Central memory CD8-positive, alpha-beta T cell (primary cell): ENCODE results near the gene TTC9.
"Not testable (repeated sequence)": the region's sequence is repeated elsewhere in the genome, so short reads cannot be mapped to it uniquely, and the experiment has no call there.

Experiments
- ATAC-seq: fragments of 150-1000 bp; cut with Tn5 transposase; replicated peaks from 2 replicates; pipeline ENCODE4 v1.10.0; 2022; ENCODE audit warnings: mild to moderate bottlenecking, moderate FRiP score, moderate number of reproducible peaks; ENCODE audit not compliant: poor library complexity, severe bottlenecking; ENCODE audit errors: extremely low read depth
- DNase-seq, 2 donors: peaks; one replicate each; pipeline ENCODE4 v3.0.0; 2021; ENCODE audit warnings: low spot score in 2 of 2
- H3K27ac Mint-ChIP-seq: one replicate; pipeline ENCODE4 v1.8.0; 2022; ENCODE audit warnings: low read depth, mild to moderate bottlenecking, moderate library complexity, mixed read lengths
- H3K27me3 Mint-ChIP-seq: one replicate; pipeline ENCODE4 v1.8.0; 2022; ENCODE audit warnings: mixed read lengths
- H3K36me3 Mint-ChIP-seq: one replicate; pipeline ENCODE4 v1.8.0; 2022; ENCODE audit warnings: mild to moderate bottlenecking, moderate library complexity, mixed read lengths; ENCODE audit not compliant: insufficient read depth
- H3K4me1 Mint-ChIP-seq: one replicate; pipeline ENCODE4 v1.8.0; 2022; ENCODE audit warnings: mixed read lengths
- H3K4me3 Mint-ChIP-seq: one replicate; pipeline ENCODE4 v1.8.0; 2022; ENCODE audit warnings: mild to moderate bottlenecking, moderate library complexity, mixed read lengths
- H3K9me3 Mint-ChIP-seq: one replicate; pipeline ENCODE4 v1.8.0; 2022; ENCODE audit warnings: mixed read lengths

The TTC9 gene

DNA sequence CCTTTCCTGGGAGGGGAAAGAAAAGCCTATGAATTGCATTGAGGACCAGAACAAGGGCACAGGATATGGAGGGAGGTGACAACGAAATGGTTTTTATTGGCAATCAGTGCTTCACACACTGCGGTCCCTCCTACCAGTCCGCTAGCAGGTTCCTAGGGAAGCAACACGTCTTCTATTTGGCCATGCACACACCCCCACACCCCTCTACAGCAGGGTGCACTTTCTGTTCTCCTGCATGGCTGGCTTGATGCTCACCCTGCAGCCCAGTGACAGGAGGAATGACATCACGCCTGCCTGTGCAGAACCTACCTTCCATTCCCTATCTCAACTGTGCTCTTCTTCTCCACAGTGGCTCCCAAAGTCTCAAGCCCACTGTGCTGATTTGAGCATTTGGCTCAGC is 57.9 kb downstream of the TTC9 start:
- Mint-ChIP-seq H3K4me3 (no peak overlapping the region), H3K4me1 (no peaks in the 10 kb centered on the region), H3K27ac (no peak overlapping the region), H3K27me3 (peaks cover 11% of the 10 kb centered on the region), H3K36me3 (no peaks in the 10 kb centered on the region), H3K9me3 (no peaks in the 10 kb centered on the region)
- no peak for DNase-seq
- ATAC-seq = no peak

DNA sequence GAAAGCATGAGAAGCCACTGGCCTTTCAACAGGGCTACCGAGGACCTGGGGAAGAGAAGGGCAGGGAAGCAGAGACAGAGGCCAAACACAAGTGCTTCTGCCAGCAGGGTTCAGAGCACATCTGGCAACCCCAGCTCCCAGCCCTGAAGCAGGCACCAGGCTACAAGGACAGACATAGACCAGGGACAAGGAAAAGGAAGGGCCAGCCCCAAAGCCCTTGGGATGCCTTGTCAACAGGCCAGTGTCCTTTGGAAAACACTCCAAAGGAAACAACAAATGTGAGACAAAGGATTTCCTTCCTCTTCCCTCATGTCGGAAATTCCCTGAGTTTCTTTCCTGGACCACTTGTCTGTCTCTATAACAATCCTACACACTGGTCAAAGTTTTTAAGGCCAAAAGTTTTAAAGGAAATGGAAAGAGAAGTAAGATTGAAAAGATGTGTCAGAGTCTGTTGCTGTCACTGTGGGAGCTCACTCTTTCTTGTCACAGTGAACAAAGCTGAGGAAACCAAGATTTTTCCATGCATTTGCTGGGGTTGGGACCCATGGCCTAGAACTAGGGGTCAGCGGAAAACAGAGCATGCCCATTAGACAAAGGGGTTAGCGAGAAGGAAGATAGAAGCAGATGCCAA is 59.4 kb downstream of the TTC9 start:
- Mint-ChIP-seq H3K27me3 (peaks cover 25% of the 10 kb centered on the region), H3K4me1 (no peaks in the 10 kb centered on the region), H3K27ac (no peak overlapping the region), H3K4me3 (no peak overlapping the region), H3K36me3 (no peaks in the 10 kb centered on the region), H3K9me3 (no peaks in the 10 kb centered on the region)
- ATAC-seq (no peak), DNase-seq (no peak)

DNA sequence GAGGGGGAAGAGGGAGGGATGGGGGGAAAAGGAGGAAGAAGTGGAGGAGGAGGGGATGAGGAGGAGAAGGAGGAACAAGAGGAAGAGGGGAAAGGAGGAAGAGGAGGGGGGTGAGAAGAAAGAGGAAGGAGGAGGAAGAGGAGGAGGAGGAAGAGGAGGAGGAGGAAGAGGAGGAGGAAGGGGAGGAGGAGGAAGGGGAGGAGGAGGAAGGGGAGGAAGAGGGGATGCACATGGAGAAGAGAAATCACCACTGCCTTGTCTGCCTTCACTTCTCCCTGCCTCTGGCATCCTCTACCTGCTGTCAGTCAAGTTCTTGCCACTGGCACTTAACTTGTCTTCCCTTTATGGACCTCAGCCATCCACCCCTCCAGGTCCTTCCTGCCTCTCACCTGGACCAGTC is 59.9 kb downstream of the TTC9 start:
- no peaks in the 10 kb centered on the region for H3K4me1 Mint-ChIP-seq
- no peak overlapping the region for H3K27ac Mint-ChIP-seq
- no peak overlapping the region for H3K4me3 Mint-ChIP-seq
- H3K27me3 Mint-ChIP-seq = peaks cover 30% of the 10 kb centered on the region
- DNase-seq (no peak), ATAC-seq (no peak)
- H3K9me3 Mint-ChIP-seq = no peaks in the 10 kb centered on the region
- no peaks in the 10 kb centered on the region for H3K36me3 Mint-ChIP-seq

DNA sequence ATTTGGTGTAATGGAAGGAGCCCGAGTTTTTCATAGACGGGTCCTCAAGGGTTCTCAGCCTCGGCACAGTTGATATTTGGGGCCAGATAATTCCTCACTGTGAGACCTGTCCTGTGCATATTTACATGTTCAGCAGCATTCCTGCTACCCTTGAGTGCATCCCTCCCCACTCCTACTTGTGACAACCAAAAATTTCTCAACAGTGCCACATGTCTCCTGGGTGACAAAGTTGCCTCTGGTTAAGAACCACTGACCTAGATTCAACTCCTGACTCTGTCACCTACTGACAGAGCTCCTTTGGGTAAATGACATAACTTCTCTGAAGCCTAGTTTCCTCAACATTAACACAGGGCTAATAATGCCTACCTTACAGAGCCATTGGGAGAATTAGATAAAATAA is 60.4 kb downstream of the TTC9 start:
- H3K4me3 Mint-ChIP-seq = no peak overlapping the region
- H3K9me3 Mint-ChIP-seq = no peaks in the 10 kb centered on the region
- no peaks in the 10 kb centered on the region for H3K36me3 Mint-ChIP-seq
- no peak overlapping the region for H3K27ac Mint-ChIP-seq
- no peaks in the 10 kb centered on the region for H3K4me1 Mint-ChIP-seq
- peaks cover 31% of the 10 kb centered on the region for H3K27me3 Mint-ChIP-seq
- DNase-seq (no peak), ATAC-seq (no peak)

DNA sequence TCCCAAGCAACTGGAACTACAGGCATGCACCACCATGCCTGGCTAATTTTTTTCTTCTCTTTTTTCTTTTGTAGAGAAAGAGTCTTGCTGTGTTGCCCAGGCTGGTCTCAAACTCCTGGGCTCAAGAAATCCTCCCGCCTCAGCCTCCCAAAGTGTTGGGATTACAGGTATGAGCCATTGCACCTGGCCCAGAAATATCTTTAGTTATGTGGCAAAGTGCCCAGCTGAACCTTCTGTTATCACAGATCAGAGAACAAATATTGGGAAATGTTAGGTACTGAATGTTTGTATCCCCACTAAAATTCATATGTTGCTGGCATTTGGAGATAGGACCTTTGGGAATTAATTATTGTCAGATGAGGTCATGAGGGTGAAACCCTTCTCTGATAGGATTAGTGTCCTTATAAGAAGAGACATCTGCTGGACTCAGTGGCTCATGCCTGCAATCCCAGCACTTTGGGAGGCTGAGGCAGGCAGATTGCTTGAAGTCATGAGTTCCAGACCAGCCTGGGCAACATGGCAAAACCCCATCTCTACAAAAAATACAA is 62.0 kb downstream of the TTC9 start:
- not testable (repeated sequence) for H3K36me3 Mint-ChIP-seq, H3K4me1 Mint-ChIP-seq
- peaks cover 21% of the 10 kb centered on the region for H3K27me3 Mint-ChIP-seq

DNA sequence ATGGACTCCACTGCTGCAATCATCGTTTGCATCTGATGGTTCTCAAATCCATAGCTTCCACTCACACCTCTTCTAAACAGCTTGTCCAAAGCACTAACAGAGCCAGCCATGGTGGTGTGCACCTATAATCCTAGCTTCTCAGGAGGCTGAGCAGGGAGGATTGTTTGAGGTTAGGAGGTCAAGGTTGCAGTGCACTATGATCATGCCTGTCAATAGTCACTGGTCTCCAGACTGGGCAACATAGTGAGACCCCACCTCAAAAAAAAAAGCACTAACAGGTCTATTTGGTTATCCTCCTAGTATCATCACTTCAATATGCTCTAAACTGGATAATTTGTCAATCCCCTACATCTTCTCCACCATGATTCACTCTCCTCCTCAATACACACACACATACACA is 63.2 kb downstream of the TTC9 start:
- H3K36me3 Mint-ChIP-seq = no peaks in the 10 kb centered on the region
- H3K4me1 Mint-ChIP-seq = no peaks in the 10 kb centered on the region
- H3K9me3 Mint-ChIP-seq = no peaks in the 10 kb centered on the region
- peaks cover 21% of the 10 kb centered on the region for H3K27me3 Mint-ChIP-seq
- no peak overlapping the region for H3K4me3 Mint-ChIP-seq
- no peak overlapping the region for H3K27ac Mint-ChIP-seq
- no peak for DNase-seq
- ATAC-seq = no peak

More for the DNA sequence above, 62.0 kb downstream of the TTC9 start:
- H3K4me3 Mint-ChIP-seq, H3K27ac Mint-ChIP-seq, H3K9me3 Mint-ChIP-seq, ATAC-seq, DNase-seq: not testable (repeated sequence)

DNA sequence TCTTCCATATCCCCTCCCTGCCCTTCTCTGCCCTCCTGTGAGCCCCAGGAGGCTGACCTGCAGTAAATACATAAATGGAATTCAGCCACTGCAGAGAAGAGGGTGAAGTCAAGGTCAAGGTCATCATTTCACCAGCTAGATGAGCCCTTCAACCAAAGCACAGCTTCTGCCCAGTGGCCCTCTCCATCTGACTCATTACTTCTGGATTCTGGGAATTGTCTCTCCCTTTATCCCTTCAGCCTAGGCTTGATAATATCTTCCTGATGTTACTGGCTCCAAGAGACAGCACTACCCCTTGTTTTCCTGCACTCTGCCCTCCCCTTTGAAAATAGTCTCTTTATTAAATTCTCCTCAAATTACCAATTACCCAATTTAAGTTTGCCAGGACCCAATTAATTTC is 64.5 kb downstream of the TTC9 start:
- no peak overlapping the region for H3K4me3 Mint-ChIP-seq
- H3K4me1 Mint-ChIP-seq = no peaks in the 10 kb centered on the region
- no peak overlapping the region for H3K27ac Mint-ChIP-seq
- H3K36me3 Mint-ChIP-seq = no peaks in the 10 kb centered on the region
- DNase-seq (no peak), ATAC-seq (no peak)
- H3K27me3 Mint-ChIP-seq = peaks cover 21% of the 10 kb centered on the region
- H3K9me3 Mint-ChIP-seq = no peaks in the 10 kb centered on the region

DNA sequence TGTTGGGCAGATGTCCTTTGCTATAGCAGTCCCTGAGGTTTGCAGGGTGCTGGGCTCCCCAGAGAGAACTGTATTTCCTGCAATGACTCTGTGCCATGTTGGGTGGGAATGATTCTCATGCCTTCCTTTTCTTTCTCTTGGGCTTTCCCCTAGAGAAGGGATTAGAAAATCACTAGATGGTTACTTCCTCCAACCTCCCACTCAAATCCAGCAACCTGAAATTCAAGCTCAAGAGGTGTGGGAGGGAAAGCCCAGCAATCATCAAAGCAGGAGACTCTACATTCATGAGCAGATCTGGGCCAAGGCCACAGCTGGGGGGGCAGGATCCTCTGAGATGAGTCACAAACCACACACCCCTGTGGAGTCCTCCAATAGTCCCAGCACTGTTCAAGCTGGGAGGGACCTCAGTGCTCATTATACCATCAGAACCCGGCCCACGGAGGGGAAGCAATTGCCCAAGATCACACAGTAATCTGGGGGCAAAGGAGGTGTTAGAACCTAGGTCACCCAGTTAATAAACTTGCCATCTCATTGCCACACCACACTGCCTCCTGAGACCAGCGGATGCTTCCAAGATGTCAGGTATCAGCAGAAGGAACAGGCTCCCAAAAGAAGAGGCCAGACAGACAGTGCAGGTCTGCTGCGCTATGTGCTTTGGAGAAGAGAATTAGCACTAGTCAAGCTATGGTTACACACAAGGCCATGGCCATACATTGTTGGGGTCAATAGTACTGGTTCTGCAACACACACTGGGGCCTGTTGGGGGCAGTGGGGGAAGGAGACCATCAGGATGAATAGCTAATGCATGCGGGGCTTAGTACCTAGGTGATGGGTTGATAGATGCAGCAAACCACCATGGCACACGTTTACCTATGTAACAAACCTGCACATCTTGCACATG is 65.7 kb downstream of the TTC9 start:
- DNase-seq = no peak
- ATAC-seq = no peak
- no peaks in the 10 kb centered on the region for H3K4me1 Mint-ChIP-seq

DNA sequence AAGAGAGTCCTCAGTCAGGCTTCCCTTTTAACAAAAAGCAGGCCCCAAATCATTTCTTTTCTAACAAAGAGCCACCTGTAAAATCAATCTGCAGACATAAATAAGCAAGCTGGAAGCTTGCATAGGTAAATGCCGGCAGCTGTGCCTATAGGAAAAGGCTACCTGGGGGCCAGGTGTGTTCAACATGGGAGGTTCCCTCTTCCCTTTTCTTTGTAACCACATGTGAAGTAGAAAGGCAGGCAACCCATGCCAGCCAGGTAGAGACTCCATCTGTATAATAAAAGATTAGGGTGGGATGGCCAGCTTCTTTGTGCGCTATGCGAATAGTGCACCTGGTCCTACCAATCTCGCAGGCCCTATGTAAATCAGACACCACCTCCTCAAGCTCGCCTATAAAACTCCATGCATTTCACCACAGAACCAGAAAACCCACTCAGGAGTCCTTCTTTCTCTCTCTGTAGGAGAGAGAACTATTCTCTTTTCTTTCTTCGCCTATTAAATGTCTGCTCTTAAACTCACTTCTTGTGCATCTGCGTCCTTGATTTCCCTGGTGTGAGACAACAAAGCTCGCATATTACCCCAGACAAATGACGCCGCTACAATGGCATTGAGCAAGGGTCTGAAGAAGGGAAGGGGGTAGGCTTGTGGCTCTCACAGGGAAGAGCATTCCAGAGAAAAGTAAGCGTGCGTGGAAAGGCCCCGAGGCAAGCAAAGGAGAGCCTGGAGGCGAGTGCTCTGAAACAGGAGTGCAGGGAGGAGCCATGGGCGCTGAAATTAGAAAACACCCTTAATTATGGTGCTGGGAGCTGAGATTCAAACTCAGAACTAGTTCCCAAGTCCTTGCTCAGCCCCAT is 67.2 kb downstream of the TTC9 start:
- Mint-ChIP-seq H3K27ac (no peak overlapping the region), H3K4me1 (no peaks in the 10 kb centered on the region), H3K36me3 (no peaks in the 10 kb centered on the region), H3K9me3 (no peaks in the 10 kb centered on the region), H3K4me3 (no peak overlapping the region), H3K27me3 (peaks cover 21% of the 10 kb centered on the region)
- ATAC-seq (no peak), DNase-seq (no peak)

More for the DNA sequence above, 65.7 kb downstream of the TTC9 start:
- Mint-ChIP-seq H3K27me3 (peaks cover 21% of the 10 kb centered on the region), H3K36me3 (no peaks in the 10 kb centered on the region), H3K9me3 (no peaks in the 10 kb centered on the region), H3K27ac (no peak overlapping the region), H3K4me3 (no peak overlapping the region)

DNA sequence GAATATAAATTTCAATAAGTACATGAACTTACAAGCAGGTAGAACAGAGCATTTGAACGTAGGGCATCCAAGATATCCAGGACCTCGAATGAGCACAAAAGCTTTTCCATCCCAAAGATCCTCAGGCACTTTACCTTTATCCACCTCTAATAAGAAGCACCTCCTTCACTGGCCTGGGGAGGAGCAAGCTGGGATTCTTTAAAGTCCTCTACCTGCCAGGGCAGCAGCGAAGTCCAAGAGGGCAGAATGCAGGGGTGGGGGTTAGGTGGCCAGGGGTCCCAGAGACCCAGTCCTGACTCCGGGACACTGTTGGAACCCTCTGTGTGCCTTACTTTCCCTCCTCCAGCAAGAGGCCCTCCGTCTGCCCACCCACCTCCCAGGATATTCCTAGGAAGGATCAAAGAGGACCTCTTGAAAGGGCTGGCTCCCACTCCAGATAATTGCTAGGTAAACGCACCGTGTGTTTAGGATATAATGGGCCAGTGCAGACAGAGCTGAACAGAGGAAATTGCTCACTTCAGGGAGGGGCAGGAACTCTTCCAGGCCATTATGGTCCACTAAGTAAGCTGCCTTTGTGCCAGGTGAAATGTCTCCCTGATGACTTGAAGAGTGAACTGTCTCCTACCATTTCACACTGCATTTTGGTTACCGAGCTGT is 68.1 kb downstream of the TTC9 start:
- Mint-ChIP-seq H3K27ac (no peak overlapping the region), H3K27me3 (peaks cover 20% of the 10 kb centered on the region), H3K9me3 (no peaks in the 10 kb centered on the region), H3K36me3 (no peaks in the 10 kb centered on the region), H3K4me1 (no peaks in the 10 kb centered on the region), H3K4me3 (no peak overlapping the region)
- no peak for DNase-seq
- no peak for ATAC-seq

DNA sequence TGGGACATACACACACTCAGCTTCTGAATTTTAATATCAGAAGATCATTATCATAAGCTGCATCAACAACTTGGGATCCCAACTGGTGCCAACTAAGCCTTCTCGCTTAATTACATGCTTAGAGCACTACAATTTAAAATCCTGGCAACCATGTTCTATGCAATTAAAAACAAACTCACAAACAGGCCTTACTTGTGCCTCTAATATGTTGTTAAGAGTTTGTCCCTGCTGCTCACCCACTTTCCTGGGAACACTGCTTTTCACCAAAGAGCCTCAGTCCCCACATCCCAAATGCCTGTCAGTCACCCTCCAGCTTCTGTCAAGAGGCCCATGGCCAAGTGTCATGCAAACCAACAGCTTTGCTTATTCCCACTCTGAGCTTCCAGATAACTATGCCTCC is 69.7 kb downstream of the TTC9 start:
- no peaks in the 10 kb centered on the region for H3K4me1 Mint-ChIP-seq
- ATAC-seq (no peak), DNase-seq (no peak)
- H3K9me3 Mint-ChIP-seq = no peaks in the 10 kb centered on the region
- H3K36me3 Mint-ChIP-seq = no peaks in the 10 kb centered on the region
- H3K4me3 Mint-ChIP-seq = no peak overlapping the region
- no peak overlapping the region for H3K27ac Mint-ChIP-seq
- H3K27me3 Mint-ChIP-seq = peaks cover 15% of the 10 kb centered on the region

DNA sequence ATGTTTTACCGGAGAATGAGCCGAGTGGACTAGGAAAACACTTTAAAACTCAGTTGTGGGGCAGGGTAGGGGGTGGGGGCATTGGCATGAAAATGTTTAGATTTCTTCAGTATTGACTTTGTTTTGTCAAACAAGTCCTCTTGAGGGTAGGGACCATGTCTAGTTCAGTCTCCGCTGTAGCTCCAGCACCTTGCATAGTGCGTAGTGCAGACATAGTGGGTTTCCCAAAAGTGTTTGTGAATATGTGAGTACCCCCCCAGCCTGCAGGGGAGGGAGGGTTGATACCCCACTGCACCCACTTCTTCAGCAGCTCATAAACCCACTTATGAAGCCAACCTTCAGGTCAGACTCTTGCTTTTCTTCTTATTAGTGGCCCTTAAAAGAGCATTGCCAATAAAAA is 71.4 kb downstream of the TTC9 start:
- no peak overlapping the region for H3K27ac Mint-ChIP-seq
- peaks cover 11% of the 10 kb centered on the region for H3K27me3 Mint-ChIP-seq
- no peak overlapping the region for H3K4me3 Mint-ChIP-seq
- no peaks in the 10 kb centered on the region for H3K9me3 Mint-ChIP-seq
- H3K36me3 Mint-ChIP-seq = no peaks in the 10 kb centered on the region
- no peak for ATAC-seq
- DNase-seq = no peak
- H3K4me1 Mint-ChIP-seq = no peaks in the 10 kb centered on the region
